NCI-H446 (cell line): ENCODE measurements around the gene ARSB.

ENCODE experiments used
- DNase-seq, 2 experiments: peaks; one replicate each; lab custom pipeline; 2025; lab: John Stamatoyannopoulos, UW

Gene ARSB

DNA sequence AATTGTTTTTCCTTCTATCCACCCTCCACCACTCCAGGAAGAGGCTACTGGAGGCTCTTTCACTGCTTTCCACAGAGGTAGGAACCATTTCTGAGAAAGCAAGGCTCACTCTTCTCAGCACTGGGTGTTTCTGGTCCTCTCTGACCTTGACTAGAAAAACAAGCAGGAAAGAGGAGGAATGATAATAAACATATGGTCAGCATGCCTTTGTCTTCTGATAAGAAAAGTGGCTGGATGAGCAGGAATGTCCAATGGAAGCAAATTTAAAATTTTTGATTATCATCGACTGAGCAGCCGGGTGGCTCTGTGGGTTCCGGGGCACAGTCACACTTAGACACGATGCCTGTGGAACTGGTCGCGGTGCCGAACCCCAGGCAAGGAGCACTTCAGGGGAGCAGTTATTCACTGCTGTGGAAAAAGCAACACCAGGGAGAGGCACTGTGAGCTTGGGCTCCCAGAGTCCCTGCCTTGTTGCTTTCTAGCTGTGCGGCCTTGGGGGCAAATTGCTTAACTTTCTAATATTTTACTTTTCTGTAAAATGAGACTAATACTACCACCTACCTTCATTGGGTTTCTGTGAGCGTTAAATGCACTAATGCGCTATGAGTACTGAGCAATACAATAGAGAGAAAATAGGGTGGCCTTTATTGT, 179.5 kb downstream of the ARSB start:
- DNase-seq = no peak

DNA sequence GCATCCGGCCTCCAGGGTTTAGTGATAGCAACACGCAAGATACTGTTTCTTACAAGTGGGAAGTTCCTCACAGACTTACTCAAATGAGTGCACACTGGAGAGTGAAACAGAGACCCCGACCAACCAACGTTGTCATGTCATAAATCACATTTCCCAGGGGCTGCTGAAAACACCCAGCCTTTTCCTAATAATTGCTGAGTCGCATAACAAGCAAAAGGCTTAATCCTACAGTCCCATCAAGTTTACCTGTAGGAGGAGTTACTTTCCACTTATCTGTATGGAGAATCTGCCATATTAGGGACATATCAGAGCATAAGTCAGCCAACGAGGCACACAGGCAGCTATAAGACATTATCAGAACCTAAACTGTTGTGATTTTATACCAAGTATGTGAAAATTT, 180.1 kb downstream of the ARSB start:
- no peak for DNase-seq

DNA sequence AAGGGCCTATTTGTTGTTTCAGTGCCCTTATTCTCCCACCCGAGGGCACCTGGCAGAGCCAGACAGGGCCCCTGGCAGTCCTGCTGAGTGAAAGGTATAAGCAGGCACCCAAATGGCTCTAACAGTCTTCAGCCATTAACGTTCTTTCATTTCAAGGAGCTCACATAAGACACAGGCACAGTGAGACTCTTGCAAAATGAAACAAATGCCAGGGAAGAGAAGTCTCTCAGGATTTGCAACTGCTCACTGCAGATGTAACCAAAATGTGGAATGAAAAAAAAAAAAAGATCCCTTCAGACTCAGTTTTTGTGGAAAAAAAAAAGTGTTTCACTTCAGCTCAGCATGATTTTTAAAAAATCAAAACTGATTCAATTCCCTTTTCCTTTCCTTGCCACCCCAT, 181.2 kb downstream of the ARSB start:
- DNase-seq = no peak

DNA sequence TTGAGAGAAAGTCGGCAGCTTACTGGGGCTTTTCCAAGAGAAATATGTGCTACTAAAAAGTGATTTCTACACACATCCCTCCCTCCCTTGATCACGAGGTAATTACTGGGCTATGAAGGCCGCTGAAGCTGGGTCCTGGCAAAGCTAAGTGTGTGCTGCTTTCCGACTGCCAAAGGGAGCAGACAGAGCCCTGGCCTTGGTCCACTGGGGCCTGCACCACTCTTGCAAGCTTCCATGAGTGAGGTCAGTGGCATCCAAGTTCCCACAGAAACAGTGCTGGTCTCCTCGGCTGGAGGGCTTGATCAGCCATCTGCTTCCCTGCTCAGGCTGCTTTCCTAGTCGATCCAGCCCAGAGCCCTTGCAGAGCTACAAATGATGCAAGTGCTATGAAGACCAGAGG, 181.8 kb downstream of the ARSB start:
- peak; percentile 44 to 84 for DNase-seq

DNA sequence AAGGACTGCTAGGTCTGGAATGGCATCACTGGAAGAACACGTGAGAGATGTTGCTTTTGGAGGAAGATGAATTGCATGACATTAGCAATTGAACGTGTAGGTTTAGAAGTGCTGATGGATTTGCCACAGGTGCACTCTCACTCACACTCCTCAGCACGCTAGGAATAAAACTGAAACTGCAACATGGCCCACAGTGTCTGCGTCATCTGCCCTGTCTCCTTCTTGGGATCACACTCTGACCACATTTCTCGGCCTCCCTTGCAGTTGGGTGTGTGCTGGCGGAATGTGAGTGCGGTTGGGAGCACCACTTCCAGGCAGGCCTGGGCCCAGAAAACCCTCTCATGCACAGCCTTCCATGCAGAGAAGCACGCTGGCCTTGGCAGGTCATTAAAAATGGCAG, 183.7 kb downstream of the ARSB start:
- DNase-seq = no peak

DNA sequence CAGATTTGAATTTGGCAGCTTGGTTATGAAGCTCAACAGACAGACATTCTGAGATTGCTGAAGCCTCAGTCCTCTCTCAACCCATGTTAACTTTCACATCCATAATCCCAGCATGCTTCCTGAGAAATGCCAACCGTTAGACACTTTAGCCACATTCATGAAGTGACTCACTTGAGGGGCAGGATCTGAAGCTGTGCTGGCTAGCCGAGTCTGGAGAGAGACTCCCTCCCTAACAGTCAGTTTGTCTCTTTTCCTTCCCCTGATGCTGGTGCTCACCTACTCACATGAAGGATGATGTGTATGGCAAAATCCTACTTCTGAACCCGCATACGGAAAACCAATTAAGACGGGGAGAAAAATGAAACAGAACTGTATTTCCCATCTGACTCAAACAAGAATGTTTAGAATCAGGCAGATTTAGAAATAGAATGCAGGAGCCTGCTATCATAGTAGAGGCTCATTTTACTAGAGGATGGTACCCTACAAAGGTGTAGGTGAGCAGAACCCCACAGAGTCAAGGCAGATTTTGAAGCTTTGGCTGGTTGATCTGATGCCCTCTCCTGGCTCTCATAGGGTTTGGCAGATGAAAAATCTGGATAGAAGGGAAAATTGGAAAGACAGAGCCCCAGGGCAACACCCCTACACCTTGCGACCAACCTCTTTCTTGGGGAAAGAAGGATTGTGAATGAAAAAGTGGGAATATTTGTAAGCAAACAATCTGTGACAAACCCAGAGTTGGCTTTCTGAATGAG, 185.7 kb downstream of the ARSB start:
- no peak for DNase-seq

DNA sequence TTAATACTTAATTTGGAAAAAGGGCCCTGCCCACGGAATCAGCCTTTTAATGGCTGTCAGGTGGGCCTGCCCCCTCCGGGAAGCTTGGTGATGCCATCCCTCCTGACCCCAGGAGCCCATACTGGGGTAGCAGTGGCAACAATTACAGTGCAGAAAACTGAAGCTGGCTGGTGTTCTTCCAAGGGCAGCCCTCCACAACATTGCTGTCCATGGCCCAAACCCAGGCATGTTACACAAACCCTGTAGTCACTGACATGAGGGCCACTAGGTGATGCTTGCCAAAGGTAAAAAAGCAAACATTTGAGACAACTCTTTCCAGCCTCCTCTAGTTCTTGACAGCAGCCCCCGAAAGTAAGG, 186.5 kb downstream of the ARSB start:
- DNase-seq = no peak

DNA sequence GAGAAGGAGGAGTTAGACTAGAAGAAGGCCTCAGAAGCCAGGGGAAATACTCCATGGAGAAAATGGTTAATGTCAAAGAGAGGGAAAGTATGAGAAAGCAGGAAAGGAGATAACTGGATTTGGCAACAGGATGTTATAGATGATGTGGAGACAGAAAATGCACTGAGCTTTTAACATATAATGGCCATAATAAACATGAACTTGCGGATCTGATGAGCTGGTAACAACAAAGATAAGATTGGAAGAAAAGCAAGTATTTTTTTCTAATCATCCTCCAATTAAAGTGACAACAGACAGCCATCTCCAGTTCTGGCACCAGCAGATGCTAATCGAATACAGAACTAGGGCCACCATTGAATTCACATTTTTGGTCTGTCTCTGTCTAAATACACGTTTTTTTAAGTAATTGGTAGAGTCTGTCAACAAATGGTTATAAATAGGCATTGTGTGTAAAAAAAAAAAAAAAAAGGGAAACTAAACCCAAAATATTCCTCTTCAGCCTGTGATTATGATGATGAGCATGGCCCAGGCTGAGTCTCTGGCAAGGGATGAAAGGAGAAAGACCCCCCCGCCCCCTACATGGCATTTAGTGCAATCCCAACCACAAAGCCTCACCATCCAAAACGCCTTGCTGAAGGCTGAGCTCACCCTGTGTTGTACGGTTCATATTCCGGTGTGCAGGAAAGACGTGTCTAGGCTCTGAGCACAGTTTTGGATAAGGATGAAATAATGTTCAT, 187.0 kb downstream of the ARSB start:
- DNase-seq = no peak

DNA sequence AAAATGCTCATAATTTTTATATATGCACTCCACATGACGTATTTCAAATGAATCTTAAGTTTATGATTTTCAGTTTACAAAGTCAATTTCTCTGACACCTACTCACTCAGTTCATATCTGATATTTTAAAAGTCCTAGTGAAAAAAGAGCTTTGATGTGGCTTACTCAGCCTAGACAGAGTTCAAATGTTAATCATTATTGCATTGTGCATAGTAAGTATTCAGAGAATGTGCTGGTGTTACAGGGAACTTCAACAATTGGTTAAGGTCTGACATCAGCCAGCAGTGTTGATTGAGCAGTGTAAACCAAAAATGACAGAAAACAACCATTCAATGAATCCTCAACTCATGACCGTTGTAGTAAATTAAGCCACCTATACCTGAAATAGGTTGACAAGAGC, 189.4 kb downstream of the ARSB start:
- DNase-seq = no peak

DNA sequence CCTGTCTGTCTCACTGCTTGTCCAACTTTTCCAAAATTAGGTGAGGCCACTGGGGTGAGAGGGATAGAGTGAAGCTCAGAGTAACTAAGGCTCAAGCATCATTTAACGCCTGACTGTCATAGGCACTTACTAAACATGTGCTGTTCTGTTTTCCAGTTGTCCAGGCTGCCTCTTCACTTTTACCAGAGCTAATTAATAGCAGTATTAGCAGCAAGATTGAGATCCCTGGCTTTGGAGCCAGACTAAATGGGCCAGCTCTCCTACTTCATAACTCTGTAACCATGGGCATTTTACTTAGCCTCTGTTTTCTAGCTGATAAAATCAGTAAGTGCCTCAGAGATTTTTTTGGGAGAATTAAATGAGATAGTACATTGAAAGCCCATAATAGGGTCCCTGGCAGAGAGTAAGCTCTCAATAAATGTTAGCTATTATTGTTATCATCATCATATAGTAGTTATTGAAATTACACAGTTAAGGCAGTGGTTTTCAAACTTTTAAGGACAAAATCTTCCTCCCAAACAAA, 190.4 kb downstream of the ARSB start:
- DNase-seq = no peak

DNA sequence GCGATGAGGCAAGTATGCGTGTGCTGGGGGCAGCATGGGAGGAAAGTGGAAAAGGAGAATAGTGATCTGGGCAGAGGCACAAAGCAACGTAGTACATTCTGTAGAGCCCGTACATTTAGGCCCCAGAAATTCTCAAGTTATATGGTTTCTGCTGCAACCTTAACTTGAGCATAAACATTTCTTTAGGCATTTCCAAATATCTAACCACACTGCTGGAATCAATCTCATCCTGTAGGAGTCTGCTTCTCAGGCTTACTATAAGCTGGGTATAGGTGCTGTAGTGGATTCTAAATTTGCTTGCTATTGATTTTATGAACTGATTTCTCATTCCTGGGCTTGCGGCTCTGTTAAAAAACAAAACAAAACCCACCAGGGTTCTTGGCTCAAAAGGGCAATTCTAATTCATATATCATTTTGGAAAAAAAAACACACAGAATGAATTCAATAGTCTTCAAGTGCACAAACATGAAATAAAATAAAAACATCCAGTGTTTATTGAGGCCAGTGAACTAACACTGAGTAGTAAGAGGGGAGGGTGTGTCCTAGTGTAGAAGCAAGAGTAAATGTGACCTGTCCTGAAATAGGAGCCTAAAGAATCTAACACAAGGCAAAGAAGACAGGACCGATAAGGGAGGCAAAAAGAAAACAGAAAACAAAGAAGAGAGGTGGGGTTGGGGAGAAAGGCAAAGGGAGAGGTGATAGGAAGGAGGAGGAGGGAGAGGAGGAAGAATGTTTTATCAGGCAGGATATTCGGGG, 191.0 kb downstream of the ARSB start:
- no peak for DNase-seq

DNA sequence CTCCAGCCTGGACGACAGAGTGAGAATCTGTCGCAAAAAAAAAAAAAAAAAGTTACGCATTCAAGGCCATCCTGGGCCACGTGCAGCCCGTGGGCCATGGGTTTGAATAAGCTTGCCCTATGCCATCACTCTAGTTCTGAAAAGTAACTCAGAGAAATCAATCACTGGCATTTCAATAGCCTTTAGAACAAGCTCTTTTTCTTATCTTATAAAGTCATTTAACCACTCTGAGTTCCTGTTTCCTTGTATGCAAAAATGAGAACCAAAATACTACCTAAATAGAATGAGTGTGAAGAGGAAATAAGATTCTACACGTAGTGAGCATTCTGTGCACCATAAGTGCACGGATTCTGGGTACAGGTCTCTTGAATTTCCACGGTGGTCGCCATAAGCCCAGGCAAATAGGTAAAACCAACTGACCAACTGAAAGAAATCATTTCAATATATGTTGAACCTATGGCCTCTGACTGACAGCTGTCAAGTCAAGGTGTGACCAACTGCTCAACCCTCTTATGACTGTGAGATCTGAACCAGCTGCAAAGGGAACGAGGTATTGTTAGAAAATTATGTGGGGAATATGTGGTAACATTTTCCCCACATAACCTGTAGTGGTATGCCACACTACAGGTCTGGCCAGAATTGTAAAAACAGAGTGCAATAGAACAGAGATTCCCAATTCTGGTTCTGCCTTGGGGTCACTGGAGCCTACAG, 192.6 kb downstream of the ARSB start:
- no peak for DNase-seq

DNA sequence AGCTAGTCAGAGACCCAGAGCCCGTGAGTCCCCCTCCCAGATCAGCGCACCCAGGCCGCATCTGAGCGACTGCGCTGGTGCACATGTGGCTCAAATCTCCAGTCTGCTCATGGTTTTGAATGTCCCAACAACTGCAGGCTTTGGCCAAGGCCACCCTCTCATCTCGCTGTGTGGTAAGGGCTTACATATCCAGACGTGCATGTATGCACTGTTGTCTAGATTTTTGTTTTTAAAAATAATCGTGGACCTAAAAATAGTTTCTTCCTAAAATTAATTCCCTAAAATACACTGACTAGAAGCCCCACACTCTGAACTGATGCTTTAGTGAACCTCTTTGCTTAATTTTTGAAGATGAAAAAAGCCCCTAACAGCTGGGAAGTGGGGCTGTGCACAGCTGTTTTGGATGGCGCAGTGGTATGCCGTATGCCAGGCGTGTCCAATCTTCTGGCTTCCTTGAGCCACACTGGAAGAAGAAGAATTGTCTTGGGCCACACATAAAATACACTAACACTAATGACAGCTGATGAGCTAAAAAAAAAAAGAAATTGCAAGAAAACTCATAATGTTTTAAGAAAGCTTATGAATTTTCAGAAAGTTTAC, 193.5 kb downstream of the ARSB start:
- no peak for DNase-seq

DNA sequence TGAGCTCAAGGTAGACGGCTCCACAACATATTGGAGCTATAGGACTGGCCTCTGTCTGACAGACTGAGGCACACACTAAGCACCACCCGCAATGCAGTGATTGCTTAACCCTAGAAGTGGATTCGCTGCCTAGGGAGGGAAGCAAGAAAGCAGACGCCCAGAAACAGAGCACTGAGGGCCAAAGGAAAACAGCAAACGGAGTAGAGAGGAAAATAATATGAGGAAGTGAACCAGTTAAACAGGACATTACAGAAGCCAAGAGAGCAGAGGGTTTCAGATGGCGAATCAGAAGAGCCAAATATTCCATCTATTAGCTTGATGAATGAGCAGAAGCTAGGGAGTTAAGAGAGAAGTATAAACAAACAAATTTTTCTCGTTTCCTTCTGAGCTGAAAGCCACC, 197.3 kb downstream of the ARSB start:
- DNase-seq = no peak

DNA sequence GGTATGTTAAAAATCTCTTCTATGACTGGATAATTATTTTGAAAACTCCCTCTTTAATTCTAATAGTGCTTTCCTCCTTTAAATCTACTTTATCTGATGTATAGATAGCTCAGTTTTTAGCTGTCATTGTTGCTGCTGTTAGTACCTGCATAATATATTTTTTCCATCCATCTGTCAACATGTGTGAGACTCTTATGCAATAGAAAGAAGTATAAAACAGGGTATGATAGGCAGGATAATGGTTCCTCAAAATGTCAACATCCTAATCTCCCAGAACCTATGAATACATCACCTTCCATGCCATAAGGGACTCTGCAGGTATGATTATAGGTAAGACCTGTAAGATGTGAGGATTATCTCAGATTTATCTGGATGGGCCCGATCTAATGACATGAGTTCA, 199.7 kb downstream of the ARSB start:
- DNase-seq = no peak

DNA sequence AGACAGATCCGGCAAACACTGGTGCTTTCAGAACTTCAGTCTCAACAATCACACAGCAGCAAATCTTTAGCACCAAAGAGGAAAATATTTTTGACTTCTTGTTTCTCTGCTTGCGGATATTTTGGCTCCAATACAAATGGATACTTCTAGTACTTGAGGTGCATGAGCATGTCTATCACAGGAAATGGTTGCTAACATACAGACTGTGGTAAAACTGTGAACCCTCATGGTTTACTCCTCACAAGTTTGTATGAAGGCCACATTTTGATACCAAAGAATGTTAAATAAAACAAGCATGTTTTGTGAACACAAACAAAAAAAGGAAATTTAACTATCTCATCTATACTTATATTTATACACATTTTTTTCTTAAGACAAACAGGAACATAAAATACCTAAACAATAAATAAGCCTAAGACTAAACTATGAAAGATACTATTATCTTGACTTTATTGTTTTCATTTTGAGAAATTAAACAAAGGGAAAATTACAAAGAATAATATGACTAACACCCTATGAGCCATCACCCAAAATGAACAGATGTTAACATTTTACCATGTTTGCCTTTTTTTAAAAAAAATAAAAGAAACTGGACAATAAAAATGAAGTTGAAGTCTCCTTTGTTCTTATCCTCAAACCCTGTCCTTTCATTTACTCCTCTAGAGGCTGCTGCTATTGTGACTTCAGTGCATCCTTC, 201.5 kb downstream of the ARSB start:
- no peak for DNase-seq

DNA sequence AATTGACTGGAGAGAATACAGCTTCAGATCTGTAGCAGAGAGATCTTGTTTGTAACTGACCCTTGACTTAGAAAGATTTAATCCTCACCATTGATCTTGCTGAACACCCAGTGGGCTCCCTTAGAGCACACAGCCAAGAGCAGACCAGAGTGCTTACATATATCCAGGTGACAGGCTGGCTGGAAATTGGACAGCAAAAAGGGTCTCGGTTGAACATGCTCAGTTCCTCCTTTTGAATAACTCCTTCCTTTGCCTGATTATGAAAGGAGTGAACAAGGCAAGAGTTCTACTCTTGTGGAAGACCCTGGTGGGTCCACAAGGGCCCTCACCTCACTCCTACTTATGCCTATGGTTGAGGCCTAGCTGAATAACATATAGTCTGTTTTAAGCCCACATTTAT, 202.4 kb downstream of the ARSB start:
- no peak for DNase-seq

DNA sequence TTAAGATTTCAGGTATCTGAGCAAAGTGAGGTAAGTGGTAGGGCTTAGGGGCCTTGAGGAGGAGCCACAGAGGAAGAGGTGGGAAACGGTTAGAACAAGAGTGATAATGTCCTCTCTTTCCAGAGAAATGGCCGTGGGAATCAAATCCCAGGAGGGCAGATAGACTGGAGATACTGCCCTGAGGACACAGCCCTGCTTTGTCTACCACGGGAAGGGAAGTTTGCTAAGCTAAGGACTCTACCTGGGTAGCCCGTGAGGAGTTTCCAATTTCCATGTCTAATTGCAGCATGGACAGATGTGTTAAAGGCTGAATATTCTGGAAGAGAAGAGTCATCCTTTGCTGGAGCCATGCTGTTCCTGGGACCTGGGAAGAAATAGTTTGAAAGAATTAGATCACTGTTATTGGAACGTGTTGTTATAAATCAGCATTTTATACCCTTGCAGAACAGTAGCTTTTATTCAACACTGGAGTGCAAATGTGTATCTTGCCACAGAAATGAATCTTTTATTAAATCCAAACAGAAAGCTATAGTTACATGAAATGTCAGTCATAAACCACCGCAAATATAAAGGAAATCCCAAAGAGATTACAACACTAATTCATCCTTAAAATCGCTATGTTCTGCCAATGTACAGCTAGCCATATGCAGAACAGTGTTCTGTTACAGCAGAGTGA, 203.4 kb downstream of the ARSB start:
- no peak for DNase-seq

DNA sequence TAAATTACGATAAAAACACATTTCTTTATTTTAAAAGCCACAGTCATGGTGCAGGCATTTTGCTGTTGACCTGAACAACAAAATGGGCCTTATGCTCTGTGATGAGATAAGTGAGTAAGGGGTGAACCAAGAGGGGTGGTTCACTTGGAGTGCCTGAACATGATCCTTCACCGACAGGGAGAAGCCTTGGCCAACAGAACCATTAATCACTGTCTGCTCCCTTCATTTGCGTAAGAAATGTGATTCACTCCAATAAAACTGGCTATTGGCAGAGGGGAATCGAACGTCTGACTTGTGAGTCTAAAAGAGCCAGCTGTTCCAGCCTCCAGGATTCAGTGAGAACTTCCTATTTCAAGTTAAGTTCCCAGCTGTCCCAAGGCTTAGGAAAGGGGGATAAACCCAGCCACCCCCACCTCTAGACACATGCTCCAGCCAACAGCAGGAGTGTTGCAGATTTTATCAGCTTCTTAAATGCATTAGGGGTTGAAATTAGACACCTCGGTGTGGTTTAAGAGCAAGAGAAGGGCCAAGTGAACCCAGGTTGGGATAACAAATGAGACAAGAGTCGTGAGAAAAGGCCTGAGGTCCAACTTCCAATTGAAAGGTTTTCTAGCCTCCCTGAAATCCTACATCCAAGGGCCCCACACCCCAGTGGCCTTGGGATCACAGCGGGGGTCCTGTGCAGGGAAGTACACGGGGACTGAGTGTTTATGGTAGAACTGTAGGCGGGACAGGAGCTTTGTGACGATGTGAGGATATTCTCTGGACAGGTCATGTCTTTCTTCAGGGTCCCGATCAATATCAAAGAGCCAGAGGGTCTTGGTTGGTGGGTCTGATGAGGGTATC, 205.1 kb downstream of the ARSB start:
- peak in 1 of 2 experiments; percentile 63 for DNase-seq
